Sigmoid colon (tissue), 7 donors: Measurements from ENCODE around the gene SDK2. TPM values are rescaled to one million over a fixed set of nuclear protein-coding genes. Genes with fewer than 3 reads are reported as not detected.

ENCODE experiments used
- DNase-seq: peaks from one replicate; pipeline ENCODE4 v3.0.0-alpha.2; 2019
- H3K27ac ChIP-seq, 4 donors: fragments of 200-600 bp; sonication (generic); one replicate each; pipeline ENCODE4 v1.5.1; 2016 to 2019; ENCODE audit warnings: mild to moderate bottlenecking in 1 of 4
- H3K27me3 ChIP-seq, 3 donors: fragments of 200-600 bp; sonication (generic); one replicate each; pipeline ENCODE4 v1.5.1; 2019; ENCODE audit warnings: mild to moderate bottlenecking in 1 of 3
- H3K36me3 ChIP-seq, 4 donors: fragments of 200-600 bp; sonication (generic); one replicate each; pipeline ENCODE4 v1.5.1; 2016 to 2019
- H3K4me1 ChIP-seq, 4 donors: fragments of 200-600 bp; sonication (generic); one replicate each; pipeline ENCODE4 v1.5.1; 2017 to 2019
- H3K4me3 ChIP-seq, 4 donors: fragments of 200-600 bp; sonication (generic); one replicate each; pipeline ENCODE4 v1.5.1; 2017 to 2019; ENCODE audit warnings: mild to moderate bottlenecking in 2 of 4, moderate library complexity in 1 of 4
- H3K9me3 ChIP-seq, 4 donors: fragments of 200-600 bp in 3 of 4; sonication (generic) in 3 of 4; one replicate each; pipeline versions ENCODE4 v1.5.1 to v1.6.1; 2013 to 2019
- EP300 ChIP-seq, 4 donors: sonication (generic); formaldehyde crosslinking; IDR thresholded peaks; one replicate each; pipeline ENCODE4 v1.6.1; 2017; ENCODE audit warnings: antibody characterized with exemption in 4 of 4
- POLR2A ChIP-seq, 2 donors: fragments of 450-650 bp; IDR thresholded peaks; one replicate each; pipeline ENCODE4 v1.6.1; 2016; ENCODE audit warnings: antibody characterized with exemption in 2 of 2, mild to moderate bottlenecking in 2 of 2, moderate library complexity in 2 of 2
- POLR2AphosphoS5 ChIP-seq, 4 donors: sonication (generic); formaldehyde crosslinking; IDR thresholded peaks; one replicate each; pipeline ENCODE4 v1.6.1; 2017; ENCODE audit warnings: antibody characterized with exemption in 4 of 4
- WGBS, 2 donors: extraction: QIAGEN DNeasy Blood & Tissue Kit; methylation state at CpG; one replicate each; pipeline ENCODE4 v1.1.7; 2013; 5-methylcytosine and 5-hydroxymethylcytosine counted together
- intact Hi-C: fragments of 100-400 bp; cut with DNase I; formaldehyde crosslinking; loops from one replicate; pipeline ENCODE4 v1.15.1; 2023
- polyA plus RNA-seq, 3 donors: library from polyadenylated mRNA; stranded (reverse); fragments of 200-250 nt; gene quantifications; one replicate each; pipeline ENCODE4 v1.2.3, GENCODE V29; 2013
- total RNA-seq, 4 donors: library from RNA; depleted of rRNA; stranded (reverse); fragments of >200 nt; gene quantifications; one replicate each; pipeline ENCODE4 v1.1.0, GENCODE V29; 2016
- TF ChIP-seq, protein P1 (sequence below), 4 experiments: fragments of 450-650 bp in 3 of 4; fragments of 200-600 bp in 1 of 4; IDR thresholded peaks; one replicate each; pipeline ENCODE4 v1.5.1; 2016 to 2019; ENCODE audit warnings: antibody characterized with exemption in 4 of 4, mild to moderate bottlenecking in 3 of 4, moderate library complexity in 2 of 4
- donor health status: healthy with polysubstance abuse.
- donor health status: Bipolar disorder and iron deficiency.
- donor health status: healthy.

SDK2 gene
- total and polyA plus RNA-seq, 7 donors, result under 0.01 to 1.9 (median 0.71) TPM

DNA sequence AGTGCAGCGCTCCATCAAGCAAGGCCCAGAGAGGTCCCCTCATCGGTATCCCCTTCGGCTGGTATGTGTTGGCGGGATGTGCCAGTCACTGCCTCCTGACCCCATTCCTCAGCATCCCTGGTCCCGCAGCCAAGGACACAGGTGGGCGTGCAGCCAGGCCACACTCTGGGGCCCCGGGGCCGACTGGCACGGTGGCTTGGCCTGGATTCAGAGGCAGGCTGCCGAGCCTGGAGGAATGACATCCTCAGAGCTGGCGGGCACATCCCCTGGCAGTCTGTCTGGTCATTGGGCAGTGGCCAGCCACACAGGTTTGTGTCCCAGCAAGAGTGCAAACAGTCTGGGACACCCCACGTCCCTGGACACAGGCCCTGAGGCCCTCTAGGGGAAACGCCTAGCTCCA is 111.1 kb downstream of the SDK2 start:
- 75 to 87% methylated on average over 13 of the region's 13 CpGs for WGBS, 2 donors
- Histone ChIP-seq H3K4me1 (no peaks in the 10 kb centered on the region), H3K36me3 (no peaks in the 10 kb centered on the region), H3K27ac (no peak overlapping the region), H3K4me3 (no peak overlapping the region), H3K9me3 (no peaks in the 10 kb centered on the region), H3K27me3 (no peaks in the 10 kb centered on the region)
- intact Hi-C loops, result no loop called here
- TF ChIP-seq POLR2AphosphoS5 (IDR thresholded peaks at IDR 0.05), result no peak
- TF ChIP-seq, protein P1, sequence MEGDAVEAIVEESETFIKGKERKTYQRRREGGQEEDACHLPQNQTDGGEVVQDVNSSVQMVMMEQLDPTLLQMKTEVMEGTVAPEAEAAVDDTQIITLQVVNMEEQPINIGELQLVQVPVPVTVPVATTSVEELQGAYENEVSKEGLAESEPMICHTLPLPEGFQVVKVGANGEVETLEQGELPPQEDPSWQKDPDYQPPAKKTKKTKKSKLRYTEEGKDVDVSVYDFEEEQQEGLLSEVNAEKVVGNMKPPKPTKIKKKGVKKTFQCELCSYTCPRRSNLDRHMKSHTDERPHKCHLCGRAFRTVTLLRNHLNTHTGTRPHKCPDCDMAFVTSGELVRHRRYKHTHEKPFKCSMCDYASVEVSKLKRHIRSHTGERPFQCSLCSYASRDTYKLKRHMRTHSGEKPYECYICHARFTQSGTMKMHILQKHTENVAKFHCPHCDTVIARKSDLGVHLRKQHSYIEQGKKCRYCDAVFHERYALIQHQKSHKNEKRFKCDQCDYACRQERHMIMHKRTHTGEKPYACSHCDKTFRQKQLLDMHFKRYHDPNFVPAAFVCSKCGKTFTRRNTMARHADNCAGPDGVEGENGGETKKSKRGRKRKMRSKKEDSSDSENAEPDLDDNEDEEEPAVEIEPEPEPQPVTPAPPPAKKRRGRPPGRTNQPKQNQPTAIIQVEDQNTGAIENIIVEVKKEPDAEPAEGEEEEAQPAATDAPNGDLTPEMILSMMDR (IDR thresholded peaks at IDR 0.05), result no peak
- no peak for TF ChIP-seq EP300 (IDR thresholded peaks at IDR 0.05)
- TF ChIP-seq POLR2A (IDR thresholded peaks at IDR 0.05), result no peak
- no peak for DNase-seq

- Histone ChIP-seq H3K4me1 (no peaks in the 10 kb centered on the region), H3K27me3 (no peaks in the 10 kb centered on the region), H3K27ac (no peak overlapping the region), H3K4me3 (no peak overlapping the region), H3K36me3 (no peaks in the 10 kb centered on the region), H3K9me3 (no peaks in the 10 kb centered on the region)
- DNase-seq, result no peak
- intact Hi-C loops, result no loop called here
- 64 to 68% methylated on average over 9 of the region's 9 CpGs for WGBS, 2 donors
- TF ChIP-seq EP300 (IDR thresholded peaks at IDR 0.05) (no peak), POLR2A (IDR thresholded peaks at IDR 0.05) (no peak), POLR2AphosphoS5 (IDR thresholded peaks at IDR 0.05) (no peak)
- TF ChIP-seq, protein P1 (IDR thresholded peaks at IDR 0.05), result no peak
Measured at GRCh38 chr17:73532421-73532901, 111.8 kb downstream of the SDK2 start.

DNA sequence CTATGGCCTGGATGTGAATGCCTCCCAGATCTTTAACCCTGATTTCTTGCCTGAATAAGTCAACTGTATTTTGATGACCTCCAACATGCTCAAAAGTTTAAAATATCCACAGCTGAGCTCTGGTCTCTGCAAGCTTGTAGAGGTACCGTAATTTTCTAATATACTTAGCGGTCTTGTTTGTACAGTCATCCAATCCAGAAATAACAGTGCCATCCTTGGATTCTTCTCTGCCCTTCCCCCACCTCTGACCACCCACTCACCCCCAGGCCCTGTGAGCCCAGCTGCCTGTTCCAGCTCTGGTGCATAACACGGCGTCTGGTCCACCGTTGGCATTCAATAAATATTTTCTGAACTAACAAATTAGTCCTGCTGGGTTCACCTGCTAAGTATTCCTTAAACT is 113.1 kb downstream of the SDK2 start:
- no peaks in the 10 kb centered on the region for H3K27me3 ChIP-seq
- TF ChIP-seq EP300 (IDR thresholded peaks at IDR 0.05), result no peak
- TF ChIP-seq POLR2AphosphoS5 (IDR thresholded peaks at IDR 0.05), result no peak
- TF ChIP-seq, protein P1 (IDR thresholded peaks at IDR 0.05), result no peak
- no peak for TF ChIP-seq POLR2A (IDR thresholded peaks at IDR 0.05)
- H3K9me3 ChIP-seq, result no peaks in the 10 kb centered on the region
- 85 to 89% methylated on average over 5 of the region's 5 CpGs for WGBS, 2 donors
- DNase-seq, result no peak
- no peak overlapping the region for H3K4me3 ChIP-seq
- no peaks in the 10 kb centered on the region for H3K36me3 ChIP-seq
- intact Hi-C loops, result no loop called here
- H3K4me1 ChIP-seq, result no peaks in the 10 kb centered on the region
- no peak overlapping the region for H3K27ac ChIP-seq

GRCh38 chr17:73528679-73529078 is 115.6 kb downstream of the SDK2 start:
- H3K27me3 ChIP-seq, result no peaks in the 10 kb centered on the region
- intact Hi-C loops, result no loop called here
- H3K9me3 ChIP-seq, result no peaks in the 10 kb centered on the region
- 60 to 75% methylated on average over 7 of the region's 7 CpGs for WGBS, 2 donors
- no peak overlapping the region for H3K4me3 ChIP-seq
- TF ChIP-seq, protein P1 (IDR thresholded peaks at IDR 0.05), result no peak
- TF ChIP-seq EP300 (IDR thresholded peaks at IDR 0.05) (no peak), POLR2A (IDR thresholded peaks at IDR 0.05) (no peak), POLR2AphosphoS5 (IDR thresholded peaks at IDR 0.05) (no peak)
- H3K36me3 ChIP-seq, result no peaks in the 10 kb centered on the region
- H3K27ac ChIP-seq, result no peak overlapping the region
- H3K4me1 ChIP-seq, result no peaks in the 10 kb centered on the region
- no peak for DNase-seq

DNA sequence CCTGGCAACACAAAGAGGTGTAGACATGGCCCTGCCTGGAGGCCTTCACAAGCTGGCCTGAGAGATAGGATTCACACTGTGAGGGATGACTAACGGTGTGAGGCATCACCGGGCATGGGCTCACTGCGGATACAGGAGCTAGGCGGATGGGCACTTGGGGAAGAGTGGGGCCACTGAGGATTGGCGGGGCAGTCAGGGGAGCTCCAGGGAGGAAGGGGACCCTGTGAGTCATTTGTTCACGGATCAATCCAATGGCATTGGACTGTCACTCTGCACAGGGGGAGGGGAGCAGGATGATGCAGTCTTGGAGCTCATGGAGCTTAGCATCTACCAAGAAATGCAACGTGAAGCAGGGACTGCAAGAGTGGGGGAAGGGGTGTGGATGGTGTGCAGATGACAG is 117.3 kb downstream of the SDK2 start:
- TF ChIP-seq POLR2A (IDR thresholded peaks at IDR 0.05) (no peak), POLR2AphosphoS5 (IDR thresholded peaks at IDR 0.05) (no peak), EP300 (IDR thresholded peaks at IDR 0.05) (no peak)
- TF ChIP-seq, protein P1 (IDR thresholded peaks at IDR 0.05), result no peak
- Histone ChIP-seq H3K27me3 (no peaks in the 10 kb centered on the region), H3K4me1 (no peaks in the 10 kb centered on the region), H3K4me3 (no peak overlapping the region), H3K9me3 (no peaks in the 10 kb centered on the region), H3K27ac (no peak overlapping the region), H3K36me3 (no peaks in the 10 kb centered on the region)
- intact Hi-C loops, result no loop called here
- DNase-seq, result no peak
- 88 to 90% methylated on average over 7 of the region's 7 CpGs for WGBS, 2 donors
